Measurements from ENCODE around the gene TMEM225B. TPM values are rescaled to one million over a fixed set of nuclear protein-coding genes. Genes with fewer than 3 reads are reported as not detected.

TMEM225B gene
- total RNA-seq, 1 experiment from 2014 or later = 3.1 TPM

DNA sequence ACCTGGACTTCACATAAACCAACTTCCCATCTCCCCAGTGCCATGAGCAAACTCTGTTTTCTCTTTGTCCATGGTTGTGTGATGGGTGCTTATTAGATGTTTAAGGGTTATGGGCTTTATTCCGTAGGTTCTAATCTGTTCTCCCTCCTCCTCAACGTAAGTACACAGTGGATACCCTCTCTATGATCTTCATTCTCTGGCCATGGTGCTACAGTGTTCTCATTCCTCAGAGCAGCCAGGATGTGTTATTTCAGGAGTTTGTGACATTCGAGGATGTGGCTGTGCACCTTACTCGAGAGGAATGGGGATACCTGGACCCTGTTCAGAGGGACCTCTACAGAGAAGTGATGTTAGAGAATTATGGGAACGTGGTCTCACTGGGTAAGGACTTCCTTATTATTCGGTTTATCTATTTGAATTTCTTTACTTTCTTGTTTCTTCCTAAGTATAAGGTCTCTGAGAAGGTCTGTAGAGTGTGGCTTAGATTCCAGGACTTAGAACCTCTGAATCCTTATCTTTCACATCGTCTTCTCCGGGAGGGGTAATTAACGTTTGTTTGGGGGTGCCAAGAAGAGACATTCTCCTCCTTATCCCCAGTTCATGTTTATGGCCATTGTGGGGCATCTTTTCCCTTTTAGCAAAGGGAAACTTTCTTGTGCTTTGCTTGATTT is 35.8 kb upstream of the TMEM225B start:
- Histone ChIP-seq H3K79me2 (ENCODE audit: insufficient read depth, low read length) (peaks cover 78% of the 10 kb centered on the region), H3K27ac (ENCODE audit: low read depth, low read length) (peak overlapping the region; percentile 63; the same call in 1 of the 2 replicates), H3K9me3 (ENCODE audit: control insufficient read depth in 1 of 2, insufficient read depth in 1 of 2, low read depth in 1 of 2, low read length in 2 of 2) (no peaks in the 10 kb centered on the region), H3K27me3 (ENCODE audit: insufficient read depth, low read length) (no peaks in the 10 kb centered on the region), H3K4me2 (ENCODE audit: low read length) (peak overlapping the region; percentile 79), H2AFZ (ENCODE audit: low read depth, low read length, poor library complexity, severe bottlenecking) (no peak overlapping the region), H4K20me1 (ENCODE audit: insufficient read depth) (no peaks in the 10 kb centered on the region; the same call in 1 of the 2 replicates), H3K4me1 (ENCODE audit: control insufficient read depth in 1 of 2, insufficient read depth in 2 of 2, low read length in 2 of 2) (peaks cover 34 to 57% of the 10 kb centered on the region in 2 experiments), H3K9ac (ENCODE audit: low read length) (peak overlapping the region; percentile 38), H3K36me3 (ENCODE audit: control insufficient read depth in 1 of 2, insufficient read depth in 2 of 2, low read length in 2 of 2) (peaks cover 28 to 49% of the 10 kb centered on the region in 2 experiments), H3K4me3 (replicated peaks in 1 of 2; ENCODE audit: low read depth in 1 of 2, low read length in 2 of 2) (peak overlapping the region in 1 of 2 experiments; percentile 35; a peak in 1 of 4 replicates), H3K9me2 (ENCODE audit: insufficient read depth) (no peaks in the 10 kb centered on the region)
- no TSS peak for BruUV-seq (replicated peaks)
- intact Hi-C loops (cut with micrococcal nuclease) = no loop called here
- ATAC-seq (no peak), DNase-seq (ENCODE audit: low read depth, low spot score) (no peak)
- ChIA-PET RAD21 (ENCODE audit: low non-redundant PET in 1 of 2, low total read pairs in 2 of 2, uncharacterized antibody in 2 of 2, unreplicated experiment in 2 of 2) (no interaction called here), CTCF (no interaction called here), POLR2A (no interaction called here)
- no peak for TF ChIP-seq SP1 (IDR thresholded peaks at IDR 0.05; ENCODE audit: low read depth)
- TF ChIP-seq EZH2 (IDR thresholded peaks at IDR 0.05) = no peak
- no peak for TF ChIP-seq YY1 (IDR thresholded peaks at IDR 0.05; ENCODE audit: extremely low read depth, insufficient replicate concordance, low read depth, low read length)
- TF ChIP-seq EZH2phosphoT487 (IDR thresholded peaks at IDR 0.05; ENCODE audit: borderline replicate concordance) = no peak
- TF ChIP-seq ELF1 (IDR thresholded peaks at IDR 0.05; ENCODE audit: borderline replicate concordance, low read depth) = no peak
- TF ChIP-seq EGR1 (IDR thresholded peaks at IDR 0.05; ENCODE audit: low read depth) = no peak
- TF ChIP-seq SIN3A (IDR thresholded peaks at IDR 0.05; ENCODE audit: low read depth) = no peak
- TF ChIP-seq, protein P1, sequence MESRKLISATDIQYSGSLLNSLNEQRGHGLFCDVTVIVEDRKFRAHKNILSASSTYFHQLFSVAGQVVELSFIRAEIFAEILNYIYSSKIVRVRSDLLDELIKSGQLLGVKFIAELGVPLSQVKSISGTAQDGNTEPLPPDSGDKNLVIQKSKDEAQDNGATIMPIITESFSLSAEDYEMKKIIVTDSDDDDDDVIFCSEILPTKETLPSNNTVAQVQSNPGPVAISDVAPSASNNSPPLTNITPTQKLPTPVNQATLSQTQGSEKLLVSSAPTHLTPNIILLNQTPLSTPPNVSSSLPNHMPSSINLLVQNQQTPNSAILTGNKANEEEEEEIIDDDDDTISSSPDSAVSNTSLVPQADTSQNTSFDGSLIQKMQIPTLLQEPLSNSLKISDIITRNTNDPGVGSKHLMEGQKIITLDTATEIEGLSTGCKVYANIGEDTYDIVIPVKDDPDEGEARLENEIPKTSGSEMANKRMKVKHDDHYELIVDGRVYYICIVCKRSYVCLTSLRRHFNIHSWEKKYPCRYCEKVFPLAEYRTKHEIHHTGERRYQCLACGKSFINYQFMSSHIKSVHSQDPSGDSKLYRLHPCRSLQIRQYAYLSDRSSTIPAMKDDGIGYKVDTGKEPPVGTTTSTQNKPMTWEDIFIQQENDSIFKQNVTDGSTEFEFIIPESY (IDR thresholded peaks at IDR 0.05; ENCODE audit: extremely low read depth, insufficient replicate concordance, low read length) = no peak
- no peak for TF ChIP-seq JUND (IDR thresholded peaks at IDR 0.05)
- TF ChIP-seq, protein P2, sequence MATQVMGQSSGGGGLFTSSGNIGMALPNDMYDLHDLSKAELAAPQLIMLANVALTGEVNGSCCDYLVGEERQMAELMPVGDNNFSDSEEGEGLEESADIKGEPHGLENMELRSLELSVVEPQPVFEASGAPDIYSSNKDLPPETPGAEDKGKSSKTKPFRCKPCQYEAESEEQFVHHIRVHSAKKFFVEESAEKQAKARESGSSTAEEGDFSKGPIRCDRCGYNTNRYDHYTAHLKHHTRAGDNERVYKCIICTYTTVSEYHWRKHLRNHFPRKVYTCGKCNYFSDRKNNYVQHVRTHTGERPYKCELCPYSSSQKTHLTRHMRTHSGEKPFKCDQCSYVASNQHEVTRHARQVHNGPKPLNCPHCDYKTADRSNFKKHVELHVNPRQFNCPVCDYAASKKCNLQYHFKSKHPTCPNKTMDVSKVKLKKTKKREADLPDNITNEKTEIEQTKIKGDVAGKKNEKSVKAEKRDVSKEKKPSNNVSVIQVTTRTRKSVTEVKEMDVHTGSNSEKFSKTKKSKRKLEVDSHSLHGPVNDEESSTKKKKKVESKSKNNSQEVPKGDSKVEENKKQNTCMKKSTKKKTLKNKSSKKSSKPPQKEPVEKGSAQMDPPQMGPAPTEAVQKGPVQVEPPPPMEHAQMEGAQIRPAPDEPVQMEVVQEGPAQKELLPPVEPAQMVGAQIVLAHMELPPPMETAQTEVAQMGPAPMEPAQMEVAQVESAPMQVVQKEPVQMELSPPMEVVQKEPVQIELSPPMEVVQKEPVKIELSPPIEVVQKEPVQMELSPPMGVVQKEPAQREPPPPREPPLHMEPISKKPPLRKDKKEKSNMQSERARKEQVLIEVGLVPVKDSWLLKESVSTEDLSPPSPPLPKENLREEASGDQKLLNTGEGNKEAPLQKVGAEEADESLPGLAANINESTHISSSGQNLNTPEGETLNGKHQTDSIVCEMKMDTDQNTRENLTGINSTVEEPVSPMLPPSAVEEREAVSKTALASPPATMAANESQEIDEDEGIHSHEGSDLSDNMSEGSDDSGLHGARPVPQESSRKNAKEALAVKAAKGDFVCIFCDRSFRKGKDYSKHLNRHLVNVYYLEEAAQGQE (IDR thresholded peaks at IDR 0.05; ENCODE audit: low read depth) = no peak
- TF ChIP-seq CEBPB (IDR thresholded peaks at IDR 0.05; ENCODE audit: low read depth) = no peak
- TF ChIP-seq SRF (IDR thresholded peaks at IDR 0.05; ENCODE audit: low read depth) = no peak
- TF ChIP-seq POLR2A (IDR thresholded peaks at IDR 0.05; ENCODE audit: borderline replicate concordance, extremely low read depth, insufficient read depth, insufficient read length) = no peak
- no peak for TF ChIP-seq ZFX (IDR thresholded peaks at IDR 0.05)
- TF ChIP-seq ATF3 (IDR thresholded peaks at IDR 0.05) = no peak
- TF ChIP-seq, protein P3, sequence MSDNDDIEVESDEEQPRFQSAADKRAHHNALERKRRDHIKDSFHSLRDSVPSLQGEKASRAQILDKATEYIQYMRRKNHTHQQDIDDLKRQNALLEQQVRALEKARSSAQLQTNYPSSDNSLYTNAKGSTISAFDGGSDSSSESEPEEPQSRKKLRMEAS (IDR thresholded peaks at IDR 0.05) = no peak
